NCI-H524 (cell line): ENCODE measurements around the gene PRLR.
"Not testable (repeated sequence)": the region's sequence is repeated elsewhere in the genome, so short reads cannot be mapped to it uniquely, and the experiment has no call there.

ENCODE experiments used
- DNase-seq, 2 experiments: peaks; one replicate each; lab custom pipeline; 2025; lab: John Stamatoyannopoulos, UW

PRLR gene

DNA sequence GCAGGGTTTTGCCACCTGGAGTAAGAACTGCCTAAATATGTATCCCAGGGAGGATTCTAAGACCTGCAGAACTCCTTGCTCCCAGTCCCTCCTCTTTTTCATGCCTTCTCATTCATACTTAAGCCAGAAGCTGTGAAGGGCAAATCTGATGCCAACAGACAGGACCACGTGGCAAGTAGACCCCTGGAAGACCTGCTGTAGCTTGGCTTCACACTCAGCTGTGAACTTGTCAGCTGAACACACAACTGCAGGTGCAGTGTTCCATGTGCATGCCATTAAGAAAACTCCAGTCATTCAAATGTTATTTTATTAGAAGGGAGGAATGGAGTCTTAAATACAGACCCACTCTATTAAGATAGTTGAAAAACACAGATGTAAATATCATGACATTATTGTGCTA, 103.3 kb downstream of the PRLR start:
- no peak for DNase-seq

DNA sequence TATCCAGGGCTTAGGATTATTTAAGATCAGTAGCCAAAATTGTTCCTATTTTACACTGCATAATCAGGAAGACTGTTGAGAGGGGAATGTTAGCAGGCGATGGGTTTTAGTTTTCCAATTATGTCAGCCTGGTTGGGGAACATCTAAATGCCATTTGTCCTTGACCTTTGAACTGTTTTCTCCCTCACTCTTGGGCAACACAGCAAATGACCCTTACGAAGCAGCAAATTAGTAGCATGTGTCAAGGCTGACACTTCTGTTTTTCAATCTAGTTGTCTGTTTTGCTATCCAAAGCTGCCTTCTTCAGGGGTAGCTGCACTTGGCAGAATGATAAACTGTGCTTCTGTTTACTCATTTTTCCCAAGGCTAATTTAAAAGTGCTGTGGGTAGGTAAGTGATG, 104.5 kb downstream of the PRLR start:
- no peak for DNase-seq

DNA sequence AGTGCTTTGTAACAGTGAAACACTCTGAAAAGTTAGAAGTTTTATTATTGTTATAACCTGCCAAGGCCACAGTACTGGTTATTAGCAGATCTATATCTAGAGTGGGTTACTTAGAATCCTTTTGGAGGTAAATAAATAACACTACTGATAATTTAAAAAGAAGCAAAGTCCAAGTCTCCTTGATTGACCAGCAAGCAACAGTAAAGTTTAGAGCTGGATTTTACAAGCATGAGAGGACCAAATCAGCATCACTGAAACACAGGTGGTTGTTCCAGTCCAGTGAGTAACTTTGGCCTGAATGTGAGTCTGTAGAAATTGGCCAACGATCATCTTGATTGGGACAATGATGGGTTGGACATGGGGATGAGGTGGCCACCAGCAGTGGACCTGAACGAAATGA, 105.4 kb downstream of the PRLR start:
- DNase-seq = no peak

DNA sequence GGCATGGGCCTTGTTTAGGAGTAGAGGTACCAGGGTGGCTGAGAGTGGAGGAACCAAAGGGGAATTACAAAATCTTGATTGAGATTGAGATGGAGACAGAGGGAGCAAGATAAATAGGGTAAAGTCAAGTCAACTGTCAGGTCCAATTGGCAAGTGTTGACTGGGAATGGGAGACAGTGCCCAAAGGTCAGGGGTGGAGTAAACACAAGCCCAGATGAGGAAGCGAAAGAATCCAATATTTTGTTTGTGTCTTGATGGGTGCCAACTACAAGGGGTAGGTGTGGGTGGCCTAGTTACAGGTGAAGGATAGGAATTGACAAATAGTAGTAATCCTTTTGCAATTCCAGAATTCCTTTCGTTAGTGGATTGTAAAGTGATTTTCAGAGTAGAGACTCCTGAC, 107.5 kb downstream of the PRLR start:
- DNase-seq = no peak

DNA sequence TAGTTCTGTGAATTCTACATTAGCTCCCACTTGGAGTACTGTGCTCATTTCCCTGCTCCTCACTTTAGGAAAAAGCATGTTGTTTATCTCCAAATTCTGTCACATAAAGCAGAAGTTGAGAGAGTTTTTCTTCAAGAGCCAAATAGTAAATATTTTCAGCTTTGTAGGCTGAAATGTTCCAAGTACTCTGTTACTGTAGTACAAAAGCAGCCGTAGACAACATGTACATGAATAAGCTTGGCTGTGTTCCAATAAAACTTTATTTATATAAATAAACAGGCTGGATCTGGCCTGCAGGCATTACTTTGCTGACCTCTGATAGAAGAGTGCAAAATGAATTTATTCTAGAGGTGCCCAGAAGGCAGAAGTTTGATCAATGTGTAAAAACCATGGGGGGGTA, 109.6 kb downstream of the PRLR start:
- no peak for DNase-seq

DNA sequence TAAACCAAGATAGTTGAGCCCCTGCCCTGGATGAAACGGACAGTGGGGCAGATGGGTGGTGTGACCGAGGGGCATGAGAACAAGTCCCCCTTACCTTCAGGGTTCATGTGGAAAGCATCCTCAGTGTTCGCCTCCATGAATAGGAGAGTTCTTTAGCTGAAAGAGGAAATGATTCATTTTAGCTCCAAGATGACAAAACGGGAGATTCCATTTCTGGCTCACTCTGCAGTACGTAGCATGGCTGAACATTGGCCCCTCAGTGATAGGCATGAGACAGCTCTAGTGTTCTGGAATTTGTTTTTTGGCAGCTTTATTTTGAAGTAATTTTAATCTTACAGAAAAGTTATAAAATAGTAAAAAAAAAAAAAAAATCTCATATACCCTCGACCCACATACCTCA, 112.3 kb downstream of the PRLR start:
- DNase-seq = no peak

DNA sequence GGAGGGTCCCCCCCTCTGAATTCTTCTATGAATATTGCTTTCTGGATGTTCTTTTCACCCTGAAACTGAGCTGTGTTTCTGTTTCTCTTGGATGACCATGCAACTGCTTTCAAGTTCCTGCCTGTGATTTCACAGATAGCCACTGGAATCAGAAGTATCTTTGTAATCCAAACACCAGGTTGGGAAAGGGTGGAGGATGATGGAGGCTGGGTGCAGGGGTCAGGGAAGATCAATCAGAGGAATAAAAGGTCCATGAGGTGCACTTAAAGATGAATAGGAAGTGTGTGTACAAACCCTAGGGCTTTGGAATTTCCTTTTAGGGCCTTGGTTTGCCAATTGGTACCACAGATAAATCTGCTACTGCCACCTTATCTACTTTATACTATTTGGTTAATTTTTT, 114.4 kb downstream of the PRLR start:
- no peak for DNase-seq

DNA sequence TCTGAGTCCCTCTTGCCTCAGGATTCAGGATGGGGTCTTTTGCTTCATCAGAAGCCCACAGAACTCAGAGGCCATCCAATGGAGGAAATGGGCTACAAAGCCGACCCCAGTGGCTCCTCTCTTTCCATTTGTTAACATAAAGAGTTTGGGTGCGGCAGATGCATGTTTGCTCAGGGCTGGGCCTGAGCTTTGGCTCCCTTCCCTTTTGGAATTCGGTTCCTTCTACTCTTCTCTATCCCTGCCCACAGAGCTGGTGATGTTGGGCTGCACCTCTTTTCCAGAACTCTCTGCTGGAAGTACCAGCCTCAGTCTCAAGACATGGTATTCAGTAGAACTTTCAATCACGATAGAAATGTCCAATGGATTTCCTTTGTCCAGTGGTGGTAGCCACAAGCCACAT, 115.6 kb downstream of the PRLR start:
- DNase-seq = no peak

DNA sequence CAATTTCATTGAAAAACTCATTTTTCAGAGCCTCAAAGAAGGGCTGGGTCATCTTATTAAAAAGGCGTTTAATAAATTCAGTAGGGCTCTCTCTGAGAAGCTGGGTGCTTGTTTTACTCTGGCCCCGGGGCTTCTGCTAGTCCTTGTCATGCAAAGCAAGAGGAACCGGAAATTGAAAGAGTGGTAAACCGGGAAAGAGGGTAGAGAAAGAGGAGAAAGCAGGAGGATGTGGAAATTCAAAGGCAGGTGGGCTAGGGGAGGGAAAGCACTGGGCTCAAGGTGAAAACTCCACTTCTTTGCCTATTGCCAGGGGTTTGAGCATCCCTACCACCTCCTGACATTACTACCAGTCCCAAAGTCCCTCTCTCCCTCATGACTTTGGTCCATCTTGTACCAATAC, 118.0 kb downstream of the PRLR start:
- no peak for DNase-seq

DNA sequence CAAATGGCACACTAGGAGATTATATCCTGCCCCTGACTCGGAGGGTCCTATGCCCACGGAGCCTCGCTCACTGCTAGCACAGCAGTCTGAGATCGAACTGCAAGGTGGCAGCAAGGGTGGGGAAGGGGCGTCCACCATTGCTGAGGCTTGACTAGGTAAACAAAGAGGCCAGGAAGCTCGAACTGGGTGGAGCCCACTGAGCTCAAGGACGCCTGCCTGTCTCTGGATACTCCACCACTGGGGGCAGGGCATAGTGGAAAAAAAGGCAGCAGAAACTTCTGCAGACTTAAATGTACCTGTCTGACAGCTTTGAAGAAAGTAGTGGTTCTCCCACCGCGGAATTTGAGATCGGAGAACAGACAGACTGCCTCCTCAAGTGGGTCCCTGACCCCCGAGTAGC, 125.7 kb downstream of the PRLR start:
- not testable (repeated sequence) for DNase-seq

DNA sequence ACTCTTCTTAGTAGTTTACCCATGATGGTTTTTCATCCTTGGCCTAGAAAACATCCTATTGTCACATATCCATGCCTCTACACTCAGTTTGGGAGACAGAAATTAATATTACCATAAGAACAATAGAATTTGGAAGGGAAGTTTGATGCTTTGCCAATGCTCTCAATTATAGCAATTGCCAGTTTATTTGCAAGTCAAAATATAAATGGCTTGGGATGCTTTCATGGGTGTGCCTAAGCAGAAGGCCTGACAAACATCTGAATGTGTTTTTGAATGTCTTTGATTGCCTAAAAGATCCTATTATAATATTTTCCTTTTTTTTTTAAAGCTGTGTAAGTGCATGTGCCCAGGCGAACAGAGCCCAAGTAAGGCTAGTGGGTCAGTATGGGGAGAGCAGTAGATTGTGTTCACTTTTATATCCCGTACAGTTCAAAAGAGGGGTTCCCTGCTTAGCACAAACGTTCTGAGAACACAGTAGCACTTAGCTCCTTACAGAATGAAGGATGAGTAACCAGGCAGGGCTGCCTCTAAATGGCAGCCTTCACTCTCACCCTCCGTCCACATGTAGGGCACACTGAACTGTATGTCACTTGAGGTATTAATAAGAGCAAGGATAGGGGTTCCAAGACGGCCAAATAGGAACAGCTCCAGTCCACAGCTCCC, 126.5 kb downstream of the PRLR start:
- no peak for DNase-seq

DNA sequence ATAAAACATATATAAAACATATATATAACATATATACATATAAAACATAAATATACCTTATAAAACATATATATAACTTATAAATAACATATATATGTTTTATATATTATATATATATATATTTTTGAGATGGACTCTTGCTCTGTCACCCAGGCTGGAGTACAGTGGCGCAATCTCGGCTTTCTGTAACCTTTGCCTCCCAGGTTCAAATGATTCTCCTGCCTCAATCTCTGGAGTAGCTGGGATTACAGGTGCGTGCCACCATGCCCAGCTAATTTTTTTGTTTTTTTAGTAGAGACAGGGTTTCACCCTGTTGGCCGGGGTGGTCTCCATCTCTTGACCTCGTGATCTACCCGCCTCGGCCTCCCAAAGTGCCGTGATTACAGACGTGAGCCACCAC, 128.6 kb downstream of the PRLR start:
- not testable (repeated sequence) for DNase-seq

DNA sequence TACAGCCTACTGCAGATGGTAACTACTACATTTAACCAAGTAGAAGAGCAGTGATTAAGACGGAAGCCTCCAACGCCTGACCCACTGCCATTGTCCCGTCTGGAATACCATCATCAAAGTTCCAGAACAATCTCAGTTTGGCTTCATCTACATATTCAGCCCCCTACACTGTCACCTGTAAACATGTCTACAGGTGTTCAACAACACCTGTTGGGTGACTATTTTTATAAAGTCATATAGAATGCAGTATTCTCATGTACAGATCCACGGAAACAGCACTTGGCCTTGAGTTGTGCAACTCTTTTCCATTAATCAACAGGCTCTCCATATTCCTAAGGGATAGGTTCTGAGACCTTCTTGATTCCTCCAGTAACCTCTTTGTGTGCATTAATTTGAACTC, 129.3 kb downstream of the PRLR start:
- DNase-seq = no peak

DNA sequence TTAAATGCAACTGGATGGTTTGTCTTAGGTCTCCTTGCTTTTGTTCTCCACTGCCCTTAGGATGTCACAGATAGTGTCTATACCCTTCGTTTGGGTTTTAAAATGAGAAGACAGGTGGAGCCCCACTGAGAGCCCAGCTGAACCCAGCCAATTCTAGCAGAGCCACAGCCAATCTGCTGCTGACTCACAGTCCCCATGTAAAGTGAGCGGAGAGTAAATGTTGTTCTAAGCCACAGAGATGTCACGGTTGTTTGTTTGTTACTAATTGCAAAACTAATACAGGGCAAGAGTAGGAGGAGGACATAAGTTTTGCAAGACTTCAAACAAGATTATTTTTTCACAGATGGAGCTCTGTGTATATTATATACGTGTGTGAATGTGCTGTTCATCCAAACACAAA, 132.1 kb downstream of the PRLR start:
- DNase-seq = no peak

DNA sequence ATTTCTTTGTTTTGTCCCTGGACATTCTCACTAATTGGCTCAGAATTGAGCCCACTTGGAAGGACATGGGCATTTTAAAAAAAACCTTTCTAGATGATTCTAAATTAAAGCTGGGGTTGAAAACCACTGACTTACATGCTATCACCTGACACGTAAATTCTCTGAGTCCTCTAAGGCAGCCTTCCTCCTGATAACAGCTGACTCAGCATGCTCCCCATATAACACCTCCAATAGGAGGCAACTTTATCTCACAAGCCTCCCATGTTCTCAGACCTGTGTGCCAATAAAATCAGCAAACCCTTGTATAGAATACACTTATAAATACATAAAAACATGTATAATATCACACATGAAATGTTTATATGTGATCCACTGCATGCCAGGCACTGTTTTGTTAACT, 133.4 kb downstream of the PRLR start:
- DNase-seq = no peak

DNA sequence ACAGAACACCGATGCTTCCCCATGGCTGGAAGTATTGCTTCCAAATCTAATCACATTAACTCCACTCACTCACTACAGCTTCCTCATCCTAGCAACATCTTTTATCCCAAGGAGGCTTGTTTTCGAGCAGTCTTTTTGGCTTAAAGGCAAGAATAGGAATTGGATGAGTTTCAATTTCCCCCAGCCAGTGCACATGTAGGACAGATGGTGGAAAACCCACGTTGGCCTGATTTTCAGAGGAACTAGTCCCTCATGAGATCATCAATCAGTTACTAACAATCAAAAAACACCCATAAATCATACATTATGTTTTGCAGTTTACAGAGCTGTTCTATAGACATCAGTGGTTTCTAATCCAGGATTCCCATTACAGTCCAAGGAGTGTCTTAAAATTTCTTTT, 134.1 kb downstream of the PRLR start:
- no peak for DNase-seq

DNA sequence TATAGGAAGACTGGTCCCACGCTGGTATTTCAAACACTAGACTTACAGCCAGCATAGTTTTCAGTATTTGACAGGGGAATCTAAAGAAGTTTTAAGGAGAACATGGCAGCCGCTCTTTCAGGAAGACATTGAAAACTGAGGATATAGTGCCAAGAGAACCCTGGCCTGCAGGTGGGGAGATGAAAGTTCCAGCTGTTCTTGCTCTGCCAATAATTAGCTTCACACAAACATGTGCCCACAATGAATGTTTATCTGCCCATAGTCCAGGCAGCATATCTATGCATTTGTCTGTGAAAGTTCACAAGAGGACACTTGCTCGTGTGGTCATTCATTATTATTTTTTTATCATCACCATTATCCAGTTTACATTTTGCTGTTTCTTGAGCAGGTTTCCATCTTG, 134.9 kb downstream of the PRLR start:
- DNase-seq = no peak

DNA sequence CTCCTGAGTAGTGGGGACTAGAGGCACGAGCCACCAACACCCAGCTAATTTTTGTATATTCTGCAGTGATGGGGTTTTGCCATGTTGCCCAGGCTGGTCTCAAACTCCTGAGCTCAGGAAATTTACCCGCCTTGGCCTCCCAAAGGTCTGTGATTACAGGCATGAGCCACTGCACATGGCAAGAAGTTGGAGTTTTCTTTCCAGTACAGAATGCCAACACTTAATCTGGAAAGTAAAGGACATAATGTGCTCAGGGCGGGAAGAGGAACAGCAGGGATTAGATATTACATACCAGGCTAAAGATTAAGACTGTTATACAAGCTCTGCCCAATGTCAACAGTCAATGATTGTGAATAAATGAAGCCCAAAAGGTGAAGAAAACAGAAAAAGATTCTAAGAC, 135.3 kb downstream of the PRLR start:
- DNase-seq = no peak

DNA sequence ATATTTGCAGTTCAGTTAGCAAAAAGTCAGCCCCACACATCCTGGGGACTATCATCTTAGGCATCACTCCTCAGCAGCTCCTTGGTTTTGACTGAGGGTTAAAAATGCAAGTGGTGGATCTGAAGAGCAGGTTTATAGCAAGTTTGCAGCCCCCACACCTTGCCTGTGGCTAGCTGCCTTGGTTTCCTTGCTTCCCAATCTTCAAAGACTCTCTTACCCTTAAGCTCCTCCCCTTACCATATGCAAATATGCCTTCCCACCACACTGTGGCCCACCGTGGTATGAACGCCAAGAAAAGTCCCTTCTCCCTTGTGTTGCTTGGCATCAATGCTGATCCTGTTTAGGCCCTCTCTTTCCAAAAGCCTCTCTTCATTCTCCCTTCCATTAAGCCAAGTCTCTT, 137.6 kb downstream of the PRLR start:
- DNase-seq = no peak

DNA sequence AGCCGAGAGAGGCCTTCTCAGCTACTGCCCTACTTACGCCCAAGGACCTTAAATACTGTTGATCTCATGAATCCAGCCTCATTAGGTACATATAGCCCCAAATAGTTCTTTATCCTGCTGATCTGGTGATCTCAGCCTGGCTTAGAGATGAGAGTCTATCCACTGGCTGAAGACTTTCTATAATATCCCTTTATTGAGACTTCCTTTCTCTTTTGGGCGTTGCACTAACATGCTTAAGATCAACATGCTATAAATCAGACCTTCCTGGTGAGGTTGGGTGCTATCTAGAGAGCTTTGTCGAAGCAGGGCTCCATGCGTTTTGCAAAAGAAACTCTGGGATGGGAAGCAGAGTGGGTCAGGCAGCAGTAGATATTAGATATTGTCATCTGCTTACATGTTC, 138.6 kb downstream of the PRLR start:
- no peak for DNase-seq

DNA sequence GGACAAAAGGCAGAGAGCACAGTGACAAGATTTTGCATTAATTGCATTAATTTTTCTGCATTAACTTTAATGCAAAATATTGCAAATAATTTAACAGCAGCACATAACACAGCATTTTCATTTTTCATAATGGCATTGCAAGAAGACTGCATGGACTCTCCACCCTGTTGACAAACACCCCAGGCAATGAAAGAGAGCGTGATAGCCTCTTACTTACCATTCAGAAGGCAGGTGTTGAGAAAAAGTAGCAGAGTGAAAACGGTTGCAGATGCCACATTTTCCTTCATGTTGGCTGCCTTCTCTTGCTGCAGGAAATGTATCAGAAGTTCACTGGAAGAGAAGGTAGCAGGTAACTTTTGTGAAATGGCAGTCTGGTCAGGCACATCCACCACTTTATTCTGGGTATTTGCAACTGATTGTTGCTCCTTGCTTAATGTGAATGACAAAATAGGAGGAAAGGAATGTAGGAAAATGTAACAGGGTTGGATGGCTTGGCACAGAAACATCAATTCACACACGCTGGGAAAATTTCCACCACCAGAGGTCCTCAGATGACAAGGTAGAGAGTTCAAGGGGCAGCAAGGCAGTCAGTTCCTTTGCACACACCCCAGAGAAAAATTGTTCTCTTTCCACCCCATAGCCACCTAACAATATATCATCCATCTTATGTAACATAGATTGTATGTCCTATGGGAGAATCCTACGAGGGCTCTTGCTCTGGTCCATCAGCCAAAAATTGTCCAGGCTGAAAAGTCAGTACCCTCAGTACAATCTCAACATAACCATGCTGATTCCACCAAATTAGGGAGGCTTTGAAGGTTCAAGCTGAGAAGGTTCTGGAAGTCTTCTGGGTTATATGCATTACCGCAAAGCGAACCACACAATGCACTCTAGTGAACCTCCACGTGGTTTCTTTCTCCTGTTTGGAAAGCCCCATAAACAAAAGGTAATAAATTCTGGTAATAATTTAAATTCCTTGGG, 140.7 kb downstream of the PRLR start:
- DNase-seq = peak; percentile 15 to 51

DNA sequence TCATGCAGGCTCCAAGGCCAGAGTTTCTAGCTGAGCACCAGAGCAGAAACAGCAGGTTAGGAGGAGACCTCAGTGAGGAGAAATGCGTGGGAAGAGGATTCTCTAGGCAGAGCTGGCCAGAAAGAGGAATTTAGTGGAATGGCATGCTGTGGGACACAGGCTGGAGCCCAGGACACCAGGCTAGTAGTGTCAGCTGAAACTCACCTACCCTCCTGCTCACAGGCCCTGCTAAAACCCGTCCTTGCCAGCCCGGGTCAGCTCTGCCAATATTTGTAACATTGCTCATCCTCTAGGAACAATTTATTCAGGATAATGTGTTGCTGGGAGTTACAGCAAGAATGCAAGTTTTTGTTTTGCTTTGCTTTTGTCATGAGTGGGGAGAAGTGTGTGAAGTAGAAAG, 142.3 kb downstream of the PRLR start:
- DNase-seq = no peak

DNA sequence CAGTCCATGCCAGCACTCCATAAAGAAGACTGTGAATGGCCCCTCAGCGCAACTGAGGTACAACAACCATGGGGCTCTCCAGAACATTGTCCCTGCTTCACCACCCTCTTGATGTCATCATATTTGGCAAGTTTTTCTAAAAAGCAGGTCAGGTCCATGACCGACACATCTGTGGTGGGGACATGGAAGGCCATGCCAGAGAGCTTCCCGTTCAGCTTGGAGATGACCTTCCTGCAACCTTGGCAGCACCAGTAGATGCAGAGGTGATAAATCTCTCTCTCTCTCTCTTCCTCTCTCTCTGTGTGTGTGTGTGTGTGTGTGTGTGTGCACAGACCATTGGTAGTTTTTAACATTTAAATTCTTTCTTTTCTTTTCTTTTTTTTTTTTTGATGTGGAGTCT, 147.1 kb downstream of the PRLR start:
- DNase-seq = no peak

DNA sequence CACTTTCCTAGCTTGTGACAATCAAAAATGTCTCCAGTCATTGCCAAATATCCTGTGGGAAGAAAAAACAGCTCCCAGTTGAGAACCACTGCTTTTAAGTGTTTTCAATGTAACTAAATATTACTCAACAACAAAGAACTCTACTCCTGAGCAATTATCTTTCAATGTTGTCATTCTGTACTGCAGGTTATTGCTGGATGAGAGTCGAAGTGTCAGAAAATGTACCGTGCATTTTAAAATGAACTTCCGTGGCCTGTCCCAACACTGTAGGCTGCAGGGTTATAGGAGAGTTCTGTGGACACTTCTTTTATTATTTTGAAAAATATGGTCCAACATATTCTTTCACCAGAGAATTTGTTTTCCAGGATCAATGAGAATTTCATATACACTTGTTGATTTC, 147.8 kb downstream of the PRLR start:
- no peak for DNase-seq
